HS-27A (cell line): ENCODE results near the gene AHNAK.
"Not testable (repeated sequence)": the region's sequence is repeated elsewhere in the genome, so short reads cannot be mapped to it uniquely, and the experiment has no call there.

Experiments
- DNase-seq: peaks from one replicate; pipeline ENCODE4 v3.0.0-alpha.2; 2012; ENCODE audit warnings: low read depth, missing footprints

Gene AHNAK

GRCh38 chr11:62401811-62402210 is 144.8 kb downstream of the AHNAK start:
- DNase-seq, result no peak

GRCh38 chr11:62401356-62401755 is 145.2 kb downstream of the AHNAK start:
- DNase-seq, result no peak

- DNase-seq, result peak; percentile 52
These were observed 145.8 kb downstream of the AHNAK start for GRCh38 chr11:62400760-62401159.

- DNase-seq, result no peak
These were observed 146.3 kb downstream of the AHNAK start for GRCh38 chr11:62400281-62400680.

GRCh38 chr11:62399878-62400266 is 146.7 kb downstream of the AHNAK start:
- DNase-seq, result no peak

- no peak for DNase-seq
These were observed 147.3 kb downstream of the AHNAK start for GRCh38 chr11:62399172-62399877.

GRCh38 chr11:62398011-62398994 is 148.3 kb downstream of the AHNAK start:
- DNase-seq, result peak; percentile 81

GRCh38 chr11:62395885-62396551 is 150.6 kb downstream of the AHNAK start:
- no peak for DNase-seq

GRCh38 chr11:62394825-62395538 is 151.6 kb downstream of the AHNAK start:
- peak; percentile 88 for DNase-seq

GRCh38 chr11:62393735-62394134 is 152.9 kb downstream of the AHNAK start:
- no peak for DNase-seq

GRCh38 chr11:62393061-62393611 is 153.5 kb downstream of the AHNAK start:
- no peak for DNase-seq

- no peak for DNase-seq
These were observed 154.1 kb downstream of the AHNAK start for GRCh38 chr11:62392506-62392905.

- DNase-seq, result no peak
These were observed 154.8 kb downstream of the AHNAK start for GRCh38 chr11:62391642-62392425.

- no peak for DNase-seq
These were observed 155.9 kb downstream of the AHNAK start for GRCh38 chr11:62390722-62391121.

GRCh38 chr11:62390237-62390636 is 156.4 kb downstream of the AHNAK start:
- no peak for DNase-seq

GRCh38 chr11:62388999-62389398 is 157.6 kb downstream of the AHNAK start:
- no peak for DNase-seq

- no peak for DNase-seq
These were observed 159.2 kb downstream of the AHNAK start for GRCh38 chr11:62387381-62387780.

GRCh38 chr11:62386083-62386482 is 160.5 kb downstream of the AHNAK start:
- DNase-seq, result not testable (repeated sequence)

- no peak for DNase-seq
These were observed 162.8 kb downstream of the AHNAK start for GRCh38 chr11:62383822-62384221.
